Cardiac fibroblast (primary cell): ENCODE data around the gene DSCAML1.
A peak's percentile ranks its signal among the peaks of the same experiment; 100 is the strongest.

ENCODE experiments used
- DNase-seq, 2 donors: peaks; one replicate each; pipeline versions ENCODE4 v3.0.0 to v3.0.0-alpha.2; 2010; ENCODE audit warnings: low read depth in 2 of 2
- H3K4me3 ChIP-seq, 2 donors: replicated peaks in 1 of 2; 1 replicate in 1 of 2; 2 replicates in 1 of 2; pipeline ENCODE4 v1.5.1; 2011; ENCODE audit warnings: low read depth in 2 of 2, low read length in 2 of 2, mild to moderate bottlenecking in 2 of 2, moderate library complexity in 1 of 2
- TF ChIP-seq, protein P1 (sequence below): IDR thresholded peaks from one replicate; pipeline ENCODE4 v1.5.1; 2011; ENCODE audit warnings: low read depth, mild to moderate bottlenecking, low read length, inconsistent platforms

DSCAML1 gene

GRCh38 chr11:117826190-117826570 lies 29.2 kb upstream of the DSCAML1 start:
- DNase-seq = no peak
- TF ChIP-seq, protein P1, sequence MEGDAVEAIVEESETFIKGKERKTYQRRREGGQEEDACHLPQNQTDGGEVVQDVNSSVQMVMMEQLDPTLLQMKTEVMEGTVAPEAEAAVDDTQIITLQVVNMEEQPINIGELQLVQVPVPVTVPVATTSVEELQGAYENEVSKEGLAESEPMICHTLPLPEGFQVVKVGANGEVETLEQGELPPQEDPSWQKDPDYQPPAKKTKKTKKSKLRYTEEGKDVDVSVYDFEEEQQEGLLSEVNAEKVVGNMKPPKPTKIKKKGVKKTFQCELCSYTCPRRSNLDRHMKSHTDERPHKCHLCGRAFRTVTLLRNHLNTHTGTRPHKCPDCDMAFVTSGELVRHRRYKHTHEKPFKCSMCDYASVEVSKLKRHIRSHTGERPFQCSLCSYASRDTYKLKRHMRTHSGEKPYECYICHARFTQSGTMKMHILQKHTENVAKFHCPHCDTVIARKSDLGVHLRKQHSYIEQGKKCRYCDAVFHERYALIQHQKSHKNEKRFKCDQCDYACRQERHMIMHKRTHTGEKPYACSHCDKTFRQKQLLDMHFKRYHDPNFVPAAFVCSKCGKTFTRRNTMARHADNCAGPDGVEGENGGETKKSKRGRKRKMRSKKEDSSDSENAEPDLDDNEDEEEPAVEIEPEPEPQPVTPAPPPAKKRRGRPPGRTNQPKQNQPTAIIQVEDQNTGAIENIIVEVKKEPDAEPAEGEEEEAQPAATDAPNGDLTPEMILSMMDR = no peak
- no peak overlapping the region for H3K4me3 ChIP-seq

- no peak overlapping the region for H3K4me3 ChIP-seq
- DNase-seq = no peak
- TF ChIP-seq, protein P1 = no peak
These were observed 28.6 kb upstream of the DSCAML1 start for GRCh38 chr11:117825538-117826189.

GRCh38 chr11:117824571-117825537 lies 27.8 kb upstream of the DSCAML1 start, which contains the start of gene FXYD2:
FXYD2 (minus strand) TSS chr11:117824744; CDS start chr11:117824678, 66 bp downstream.
- peak in 1 of 2 donors; percentile 72 for DNase-seq
- TF ChIP-seq, protein P1 = no peak
- H3K4me3 ChIP-seq = no peak within 1 kb of the TSS

- no peak overlapping the region for H3K4me3 ChIP-seq
- DNase-seq = peak; percentile 49 to 86
- TF ChIP-seq, protein P1 = no peak
These were observed 27.0 kb upstream of the DSCAML1 start for GRCh38 chr11:117823946-117824420.

DNA sequence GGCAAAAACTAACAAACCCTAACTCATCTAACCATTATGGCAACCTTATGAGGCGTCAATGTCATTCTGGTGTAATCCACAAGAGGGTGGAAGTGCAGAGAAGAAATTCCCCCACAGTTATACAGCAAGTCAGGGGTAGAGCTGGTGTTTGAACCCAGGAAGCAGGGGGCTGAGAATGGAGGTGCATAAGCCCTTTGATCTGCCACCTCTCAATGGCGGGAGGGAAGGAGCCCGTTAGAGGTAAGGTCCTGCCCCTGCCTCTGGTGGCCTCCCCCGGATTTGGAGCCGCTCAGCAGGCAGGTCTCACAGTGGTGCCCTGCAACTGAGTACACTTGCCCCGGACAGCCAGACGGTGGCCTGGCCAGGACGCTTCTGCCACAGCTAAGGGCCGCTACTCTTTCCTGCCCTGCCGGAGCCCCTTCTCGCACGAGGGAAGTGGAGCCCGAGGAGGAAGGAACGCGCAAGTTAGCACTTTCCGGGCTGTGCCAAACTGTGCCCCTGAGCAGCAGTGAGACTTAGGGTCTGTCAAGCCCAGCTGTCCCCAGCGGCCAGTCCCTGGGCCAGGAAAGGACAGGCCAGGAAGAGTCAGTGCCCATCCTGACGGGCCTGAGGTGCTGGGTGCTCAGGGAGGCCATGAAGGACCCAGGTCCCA lies 26.4 kb upstream of the DSCAML1 start:
- no peak for DNase-seq
- TF ChIP-seq, protein P1 = peak; percentile 17

GRCh38 chr11:117822074-117823033 lies 25.3 kb upstream of the DSCAML1 start:
- TF ChIP-seq, protein P1 = peak; percentile 53
- peak in 1 of 2 donors; percentile 25 for DNase-seq
- no peak overlapping the region for H3K4me3 ChIP-seq

More for the DNA sequence above, 26.4 kb upstream of the DSCAML1 start:
- H3K4me3 ChIP-seq = no peak overlapping the region
